K562 (cell line): ENCODE measurements around the gene HOXA13.

Experiments
- ETS1 ChIP-seq: conservative IDR thresholded peaks from 2 replicates; pipeline ENCODE4 v1.6.1; 2011; ENCODE audit warnings: low read depth, mild to moderate bottlenecking, low read length; ENCODE audit not compliant: control insufficient read depth
- HCFC1 ChIP-seq: IDR thresholded peaks from 2 replicates; pipeline ENCODE4 v1.6.1; 2012; ENCODE audit warnings: low read depth, low read length, improper control_type of control experiment
- IRF2 ChIP-seq: sonication (generic); formaldehyde crosslinking; IDR thresholded peaks from 2 replicates; pipeline ENCODE4 v1.8.1; 2022; ENCODE audit warnings: mild to moderate bottlenecking, missing genetic modification reagents
- MAX ChIP-seq: sonication (generic); formaldehyde crosslinking; IDR thresholded peaks from 2 replicates; pipeline ENCODE4 v1.9.0; 2022; ENCODE audit warnings: mild to moderate bottlenecking, missing genetic modification reagents
- PRDM10 ChIP-seq: fragments of 450-650 bp; IDR thresholded peaks from 2 replicates; pipeline ENCODE4 v1.6.1; 2018; ENCODE audit not compliant: partially characterized antibody
- TAF1 ChIP-seq: IDR thresholded peaks from 2 replicates; pipeline ENCODE4 v1.6.1; 2011; ENCODE audit warnings: mild to moderate bottlenecking, low read length, moderate library complexity; ENCODE audit not compliant: insufficient read depth, control insufficient read depth, severe bottlenecking; ENCODE audit errors: extremely low read depth
- ZNF277 ChIP-seq: fragments of 250-450 bp; sonication (Bioruptor Pico); IDR thresholded peaks from 2 replicates; pipeline ENCODE4 v1.8.0; 2022; ENCODE audit warnings: inconsistent platforms, mild to moderate bottlenecking, moderate library complexity, borderline replicate concordance

- TF ChIP-seq ZNF277 (CRISPR knock-in tag), result no peak
- no peak for TF ChIP-seq TAF1
- no peak for TF ChIP-seq IRF2 (CRISPR knock-in tag)
- no peak for TF ChIP-seq PRDM10
- no peak for TF ChIP-seq MAX (CRISPR knock-in tag)
- TF ChIP-seq HCFC1, result no peak
- TF ChIP-seq ETS1, result no peak
These were observed 8.6 kb downstream of the HOXA13 start for GRCh38 chr7:27191161-27191731.
